ENCODE data around the gene OAS2. TPM values are rescaled to one million over a fixed set of nuclear protein-coding genes. Genes with fewer than 3 reads are reported as not detected.
"Not testable (repeated sequence)": the region's sequence is repeated elsewhere in the genome, so short reads cannot be mapped to it uniquely, and the experiment has no call there.

Gene OAS2
- total RNA-seq, 1 experiment from 2014 or later: 0.99 TPM

DNA sequence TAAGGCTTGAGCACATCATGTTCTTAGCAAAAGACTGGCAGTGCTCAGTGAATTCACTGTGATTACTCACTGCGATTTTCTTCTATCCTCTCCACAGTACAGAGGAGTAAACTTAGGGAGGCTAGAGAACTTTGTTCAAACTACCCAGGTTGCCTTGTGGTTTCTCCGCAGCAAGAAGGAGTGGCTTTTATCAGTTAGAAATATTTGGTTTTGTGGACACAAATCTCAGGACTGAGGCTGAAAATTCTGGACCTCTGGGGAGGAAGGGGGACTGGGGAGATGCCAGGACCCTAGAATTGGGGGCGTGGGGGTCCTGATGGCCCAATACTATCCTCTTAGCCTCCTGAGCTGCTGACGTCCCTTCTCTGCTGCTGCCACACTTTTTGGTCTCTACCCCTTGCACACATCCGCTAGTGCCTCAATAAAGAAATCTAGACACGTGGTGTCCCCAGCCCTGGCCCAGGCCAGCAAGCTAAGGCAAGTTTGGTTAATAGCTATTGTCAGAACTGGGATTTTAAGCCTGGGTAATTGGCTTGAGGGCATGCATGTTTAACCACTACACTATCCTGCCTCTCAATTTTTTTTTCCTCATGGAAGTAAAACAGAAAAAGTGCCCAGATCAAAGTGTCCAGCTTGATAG lies 842 bp downstream of the OAS2 start:
- no peak for DNase-seq (ENCODE audit: extremely low read depth, low read depth)

DNA sequence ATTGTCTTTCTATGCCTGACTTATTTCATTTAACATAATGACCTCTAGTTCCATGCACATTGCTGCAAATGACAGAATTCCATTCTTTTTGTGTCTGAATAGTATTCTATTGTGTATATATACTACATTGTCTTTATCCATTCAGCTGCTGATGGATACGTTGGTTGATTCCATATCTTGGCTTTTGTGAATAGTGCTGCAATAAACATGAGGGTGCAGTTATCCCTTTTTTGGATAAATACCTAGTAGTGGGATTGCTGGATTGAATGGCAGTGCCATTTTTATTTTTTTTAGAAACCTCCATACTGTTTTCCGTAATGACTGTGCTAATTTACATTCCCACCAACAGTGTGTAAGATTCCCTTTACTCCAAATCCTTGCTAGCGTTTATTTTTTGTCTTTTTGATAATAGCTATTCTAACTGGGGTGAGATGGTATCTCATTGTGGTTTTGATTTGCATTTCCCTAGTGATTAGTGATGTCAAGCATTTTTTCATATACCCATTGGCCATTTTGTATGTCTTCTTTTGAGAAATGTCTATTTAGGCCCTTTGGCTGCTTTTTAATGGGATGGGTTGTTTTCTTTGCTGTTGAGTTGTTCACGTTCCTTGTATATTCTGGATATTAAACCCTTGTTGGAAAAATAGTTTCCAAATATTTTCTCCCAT lies 2.3 kb downstream of the OAS2 start:
- no peak for DNase-seq (ENCODE audit: extremely low read depth, low read depth)

DNA sequence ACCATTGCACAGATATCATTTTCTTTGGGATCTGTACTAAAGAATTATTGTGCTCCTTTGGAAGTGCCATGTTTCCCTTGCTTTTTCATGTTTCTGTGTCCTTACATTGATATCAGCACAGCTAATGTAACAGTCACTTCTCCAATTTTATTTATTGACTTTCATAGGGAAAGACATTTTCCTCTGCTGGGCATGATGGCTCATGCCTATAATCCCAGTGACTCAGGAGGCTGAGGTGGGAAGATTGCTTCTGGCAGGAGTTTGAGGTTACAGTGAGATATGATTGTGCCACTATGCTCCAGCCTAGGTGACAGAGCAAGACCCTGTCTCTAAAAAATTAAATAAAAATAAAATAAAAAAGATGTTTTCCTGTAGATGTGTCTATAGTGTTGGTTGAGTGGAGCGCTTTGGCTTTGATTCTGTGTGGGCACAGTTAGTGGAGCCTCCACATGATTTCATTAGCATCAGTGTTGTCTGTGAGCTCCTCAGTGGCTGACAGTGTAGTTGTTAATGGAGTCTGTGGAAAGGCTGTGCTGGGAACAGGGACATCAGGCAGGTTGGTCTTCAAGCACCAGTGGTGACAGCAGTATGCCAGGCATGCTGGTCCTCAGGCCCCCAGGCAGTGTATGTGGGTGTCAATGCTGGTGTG lies 7.4 kb downstream of the OAS2 start:
- no peak for DNase-seq (ENCODE audit: extremely low read depth, low read depth)

DNA sequence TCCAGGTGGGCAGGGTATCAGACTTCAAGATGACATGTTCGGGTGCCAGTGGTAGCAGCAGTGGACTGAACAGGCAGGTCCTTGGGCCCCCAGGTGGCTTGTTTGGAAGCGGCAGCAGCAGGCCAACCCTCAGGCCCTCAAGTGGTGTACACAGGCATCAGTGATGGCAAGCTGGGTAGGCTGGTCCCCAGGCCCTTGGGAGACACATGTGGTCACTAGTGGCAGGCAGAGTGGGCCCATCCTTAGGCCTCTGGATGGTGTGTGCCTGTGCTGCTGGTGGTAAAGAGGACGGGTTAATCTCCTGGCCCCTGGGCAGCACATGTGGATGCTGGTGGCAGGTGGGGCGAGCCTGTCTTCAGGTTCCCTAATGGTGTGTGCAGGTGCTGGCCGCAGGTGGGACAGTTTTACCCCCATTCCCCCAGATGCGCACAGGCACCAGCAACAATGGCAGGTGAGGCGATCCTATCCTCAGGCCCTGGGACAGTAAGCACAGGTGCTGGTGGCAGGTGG lies 8.0 kb downstream of the OAS2 start:
- DNase-seq (ENCODE audit: extremely low read depth, low read depth): no peak

DNA sequence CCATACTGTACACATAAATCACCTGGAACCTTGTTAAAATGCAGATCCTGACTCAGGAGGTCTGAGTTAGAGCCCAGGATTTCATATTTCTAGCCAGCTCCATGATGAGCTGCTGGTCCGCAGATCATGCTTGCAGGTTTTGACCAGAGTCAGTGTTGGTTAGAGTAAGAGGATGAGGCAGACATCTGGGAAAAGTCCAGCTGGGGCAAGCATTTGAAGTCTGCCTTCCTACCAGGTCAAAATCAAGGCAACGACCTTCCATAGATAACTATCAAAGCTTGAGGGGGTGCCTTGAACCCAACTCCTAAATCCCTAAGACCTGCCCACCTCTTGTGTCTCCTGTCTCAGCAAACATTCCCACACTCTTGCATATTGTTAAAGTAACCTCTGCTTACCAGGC lies 9.2 kb downstream of the OAS2 start:
- DNase-seq (ENCODE audit: extremely low read depth, low read depth): no peak

DNA sequence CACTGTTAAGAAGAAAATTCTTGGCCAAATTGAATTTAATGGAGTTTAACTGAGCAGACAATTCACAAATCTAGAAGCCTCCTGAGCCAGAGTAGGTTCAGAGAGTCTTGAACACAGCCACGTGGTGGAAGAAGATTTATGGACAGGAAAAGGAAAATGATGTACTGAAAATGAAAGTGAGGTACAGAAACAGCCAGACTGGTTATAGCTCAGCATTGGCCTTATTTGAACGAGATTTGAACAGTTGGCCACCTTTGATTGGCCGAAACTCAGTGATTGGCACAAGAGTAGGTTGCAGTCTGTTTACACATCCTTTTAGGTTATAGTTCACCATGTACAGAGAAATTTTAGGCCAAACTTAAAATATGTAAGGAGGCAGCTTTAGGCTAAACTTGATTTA lies 9.9 kb downstream of the OAS2 start:
- no peak for DNase-seq (ENCODE audit: extremely low read depth, low read depth)

DNA sequence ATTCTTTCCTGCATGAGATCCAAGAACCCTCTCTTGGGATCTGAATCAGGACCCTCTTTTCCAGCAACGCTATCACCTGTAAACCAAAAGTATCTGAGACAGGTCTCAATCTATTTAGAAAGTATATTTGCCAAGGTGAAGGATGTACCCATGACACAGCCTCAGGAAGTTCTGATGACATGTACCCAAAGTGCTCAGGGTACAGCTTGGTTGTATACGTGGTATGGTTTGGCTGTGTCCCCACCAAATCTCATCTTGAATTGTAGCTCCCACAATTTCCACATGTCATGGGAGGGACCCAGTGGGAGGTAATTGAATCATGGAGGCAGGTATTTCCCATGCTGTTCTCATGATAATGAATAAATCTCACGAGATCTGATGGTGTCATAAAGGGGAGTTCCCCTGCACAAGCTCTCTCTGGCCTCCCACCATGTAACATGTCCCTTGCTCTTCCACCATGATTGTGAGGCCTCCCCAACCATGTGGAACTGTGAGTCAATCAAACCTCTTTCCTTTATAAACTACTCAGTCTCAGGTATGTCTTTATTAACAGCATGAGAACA lies 10.6 kb downstream of the OAS2 start:
- not testable (repeated sequence) for DNase-seq (ENCODE audit: extremely low read depth, low read depth)

DNA sequence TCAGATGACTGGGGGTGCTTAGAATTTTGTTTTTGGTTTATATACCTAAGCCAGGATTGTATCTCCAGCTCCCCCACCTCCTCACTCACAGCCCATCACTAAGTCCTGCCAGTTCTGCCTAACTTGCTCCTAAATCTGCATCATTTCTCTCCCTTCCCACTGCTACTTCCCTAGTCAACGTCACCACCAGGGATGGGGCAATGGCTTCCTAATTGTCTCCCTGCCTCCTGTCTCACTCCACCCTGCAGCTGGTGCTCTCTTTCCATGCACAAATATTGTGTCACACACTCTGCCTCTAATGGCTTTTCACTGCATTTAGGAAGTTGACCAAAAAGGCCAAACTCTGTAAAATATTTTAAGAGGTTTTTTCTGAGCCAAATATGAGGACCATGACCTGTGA lies 11.5 kb downstream of the OAS2 start:
- DNase-seq (ENCODE audit: extremely low read depth, low read depth): no peak

DNA sequence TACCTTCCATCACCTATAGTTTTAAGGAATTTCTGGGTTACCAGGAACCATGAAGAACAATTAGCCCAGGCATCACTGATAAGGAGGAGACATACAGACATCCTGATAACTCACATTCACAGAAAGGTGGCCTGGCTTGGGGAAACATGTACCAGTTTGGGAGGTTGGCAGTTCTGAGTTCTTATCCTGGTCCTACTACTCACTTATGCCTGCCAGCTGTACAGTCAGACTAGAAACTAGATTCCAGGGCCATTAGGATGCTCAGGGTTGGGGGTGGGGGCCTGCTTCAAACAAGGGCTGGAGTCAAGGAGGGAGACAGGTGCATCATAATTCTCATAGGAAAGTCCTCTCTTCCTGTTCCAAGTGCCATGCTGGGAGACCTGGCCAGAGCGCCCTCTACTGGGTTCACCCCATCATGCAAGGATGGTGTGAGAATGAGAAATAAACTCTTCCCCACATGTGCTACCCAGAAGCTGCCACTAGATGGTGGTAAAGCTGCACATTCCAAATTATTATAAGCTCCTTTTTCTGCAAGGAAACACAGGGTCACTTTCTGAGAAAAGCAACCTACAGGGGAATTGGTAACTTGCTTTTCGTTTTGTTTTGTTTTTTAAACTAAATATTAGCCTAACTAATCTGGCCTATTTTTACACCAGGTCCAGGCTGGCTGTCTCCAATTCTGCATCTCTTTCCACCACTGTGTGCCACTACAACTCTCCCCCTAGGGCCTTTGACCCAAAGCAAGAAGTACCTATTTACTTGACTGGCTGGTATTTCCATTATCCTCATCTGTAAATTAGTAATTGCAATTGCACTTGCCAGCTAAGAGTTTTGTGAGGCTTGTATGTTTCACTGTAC lies 14.5 kb downstream of the OAS2 start:
- DNase-seq (ENCODE audit: extremely low read depth, low read depth): peak; percentile 71

DNA sequence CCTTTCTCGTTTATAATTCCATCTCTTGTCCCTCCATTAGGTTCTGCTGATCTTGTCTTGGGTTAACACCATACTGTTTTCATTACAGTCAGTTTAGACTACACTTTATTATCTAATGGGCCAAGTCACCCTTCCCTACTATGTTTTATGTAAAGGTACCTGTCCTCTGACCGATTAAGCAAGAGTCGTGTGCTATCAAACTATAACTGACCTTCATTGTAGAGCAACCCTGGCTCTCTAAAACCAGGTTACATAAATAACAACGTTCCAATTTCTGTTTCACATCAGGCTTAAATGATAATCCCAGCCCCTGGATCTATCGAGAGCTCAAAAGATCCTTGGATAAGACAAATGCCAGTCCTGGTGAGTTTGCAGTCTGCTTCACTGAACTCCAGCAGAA lies 16.7 kb downstream of the OAS2 start:
- no peak for DNase-seq (ENCODE audit: extremely low read depth, low read depth)

DNA sequence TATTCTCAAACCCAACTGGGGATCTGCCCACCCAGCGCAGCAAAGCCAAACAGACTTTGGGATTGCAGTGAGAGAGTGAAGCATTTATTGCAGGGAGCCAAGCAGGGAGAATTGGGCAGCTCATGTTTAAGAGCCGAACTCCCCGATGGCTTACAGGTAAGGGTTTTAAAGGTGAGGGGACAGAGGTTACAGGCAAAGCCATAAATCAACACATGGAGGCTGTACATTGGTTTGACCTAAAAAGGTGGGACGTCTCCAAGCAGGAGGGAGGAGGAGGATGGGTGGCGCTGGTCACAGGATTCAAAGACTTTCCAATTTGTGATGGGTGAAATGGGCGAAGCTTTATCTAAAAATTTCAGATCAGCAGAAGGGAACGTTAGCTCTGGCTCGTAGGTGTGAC lies 18.2 kb downstream of the OAS2 start:
- DNase-seq (ENCODE audit: extremely low read depth, low read depth): no peak

DNA sequence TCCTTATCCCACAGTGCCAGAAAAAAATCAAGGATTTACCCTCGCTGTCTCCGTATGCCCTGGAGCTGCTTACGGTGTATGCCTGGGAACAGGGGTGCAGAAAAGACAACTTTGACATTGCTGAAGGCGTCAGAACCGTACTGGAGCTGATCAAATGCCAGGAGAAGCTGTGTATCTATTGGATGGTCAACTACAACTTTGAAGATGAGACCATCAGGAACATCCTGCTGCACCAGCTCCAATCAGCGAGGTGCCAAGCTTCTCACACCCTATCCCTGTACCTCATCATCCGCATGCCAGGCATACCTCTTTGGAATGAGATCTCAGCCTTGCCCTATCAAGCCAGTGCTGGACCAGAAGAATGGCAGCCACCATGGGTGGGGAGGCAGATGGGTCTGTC lies 19.2 kb downstream of the OAS2 start:
- DNase-seq (ENCODE audit: extremely low read depth, low read depth): no peak

DNA sequence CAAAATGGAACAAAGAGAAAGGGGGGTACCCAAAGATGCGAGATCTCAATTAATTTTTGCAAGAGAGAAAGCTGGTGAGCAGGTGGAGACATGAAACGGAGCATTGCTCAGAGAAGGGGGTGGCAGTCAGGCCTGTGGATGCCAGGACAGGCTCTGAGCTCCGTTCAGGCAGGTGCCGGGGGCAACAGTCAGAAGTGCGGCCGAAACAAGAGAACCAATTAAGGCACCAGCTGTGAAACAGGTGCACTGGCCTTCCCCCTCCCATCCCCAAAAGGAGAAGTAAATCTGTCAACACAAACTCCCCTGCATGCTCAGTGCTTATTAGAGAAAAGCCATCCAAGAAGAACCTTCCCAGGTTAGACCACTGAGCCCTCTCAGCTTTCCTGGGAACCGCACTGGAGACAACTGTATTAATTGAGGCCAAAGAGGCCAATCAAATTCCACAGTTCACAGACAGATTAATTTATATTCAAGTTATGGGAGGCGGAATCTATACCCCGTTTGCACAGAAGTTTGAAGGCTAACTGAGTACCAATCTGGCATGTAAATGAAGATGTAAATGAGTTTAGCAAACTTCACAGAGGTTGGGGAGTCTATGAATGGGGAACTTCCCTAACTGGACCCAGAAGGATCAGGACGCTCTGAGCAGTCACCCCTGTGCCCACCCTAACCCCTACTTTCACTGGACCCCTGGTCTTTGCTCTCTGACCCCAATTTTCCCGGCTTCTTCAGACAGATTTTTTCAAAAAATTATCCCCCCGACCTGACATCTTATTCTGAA lies 20.9 kb downstream of the OAS2 start:
- DNase-seq (ENCODE audit: extremely low read depth, low read depth): no peak

DNA sequence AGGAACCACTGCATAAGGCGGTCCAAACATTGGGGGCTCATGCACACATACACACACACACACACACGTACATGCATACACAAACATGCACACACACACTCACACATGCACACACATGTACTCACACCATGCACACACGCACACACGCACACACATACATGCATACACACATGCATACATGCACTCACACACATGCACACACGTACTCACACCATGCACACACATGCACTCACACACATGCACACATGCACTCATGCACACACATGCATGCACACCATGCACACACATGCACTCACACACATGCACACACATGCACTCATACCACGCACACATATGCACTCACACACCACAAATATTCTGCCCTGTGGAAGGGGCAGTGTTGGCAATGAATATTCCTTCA lies 22.1 kb downstream of the OAS2 start:
- no peak for DNase-seq (ENCODE audit: extremely low read depth, low read depth)

DNA sequence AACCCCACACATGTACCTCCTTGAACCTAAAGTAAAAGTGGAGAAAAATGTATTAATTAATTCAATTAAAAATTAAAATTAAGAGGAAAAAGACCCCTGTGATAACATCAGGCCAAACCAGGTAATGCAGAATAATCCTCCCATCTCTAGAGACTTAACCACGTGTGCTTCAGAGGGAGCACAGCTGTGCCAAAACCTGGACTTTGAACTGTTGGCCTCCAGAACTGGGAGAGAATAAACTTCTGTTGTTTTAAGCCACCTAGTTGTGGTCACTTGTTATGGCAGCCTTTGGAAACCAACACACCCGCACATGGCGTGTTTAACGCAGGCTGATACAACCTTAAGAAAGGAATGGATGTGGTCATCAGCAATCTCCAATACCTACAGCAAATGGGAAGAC lies 23.8 kb downstream of the OAS2 start:
- DNase-seq (ENCODE audit: extremely low read depth, low read depth): no peak

DNA sequence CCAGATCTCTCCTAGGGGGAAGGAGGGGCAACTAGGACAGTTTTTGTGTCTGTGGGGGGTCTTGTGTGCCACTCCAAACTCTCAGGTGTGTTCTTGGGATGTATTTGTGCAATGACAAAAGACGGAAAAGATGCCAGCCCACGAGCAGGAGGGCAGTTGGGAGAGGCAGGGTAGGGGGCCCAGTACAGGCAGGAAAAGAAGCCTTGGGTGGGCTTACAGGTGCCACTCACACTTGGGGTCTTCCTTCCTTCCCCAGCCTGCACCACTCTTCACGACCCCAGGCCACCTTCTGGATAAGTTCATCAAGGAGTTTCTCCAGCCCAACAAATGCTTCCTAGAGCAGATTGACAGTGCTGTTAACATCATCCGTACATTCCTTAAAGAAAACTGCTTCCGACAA lies 24.4 kb downstream of the OAS2 start:
- no peak for DNase-seq (ENCODE audit: extremely low read depth, low read depth)

DNA sequence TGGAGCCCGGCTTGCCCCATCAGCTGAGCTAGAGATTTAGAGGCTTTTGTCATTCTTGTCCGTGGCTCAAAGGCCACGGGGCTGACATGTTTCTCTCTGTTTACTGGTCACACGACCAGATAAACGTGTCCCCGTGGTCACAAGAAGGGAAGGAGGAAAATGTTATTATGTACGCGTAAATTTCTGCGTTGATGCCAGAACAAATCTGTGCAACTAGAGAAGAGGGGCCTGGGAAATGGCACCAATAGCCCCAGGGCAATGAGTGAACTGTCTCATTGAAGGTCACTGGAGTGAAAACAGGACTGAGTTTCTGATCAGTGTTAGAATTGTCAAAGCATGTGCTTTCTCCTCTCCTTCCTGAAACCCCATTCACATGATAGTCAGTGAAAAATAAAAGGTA lies 25.3 kb downstream of the OAS2 start:
- DNase-seq (ENCODE audit: extremely low read depth, low read depth): no peak

DNA sequence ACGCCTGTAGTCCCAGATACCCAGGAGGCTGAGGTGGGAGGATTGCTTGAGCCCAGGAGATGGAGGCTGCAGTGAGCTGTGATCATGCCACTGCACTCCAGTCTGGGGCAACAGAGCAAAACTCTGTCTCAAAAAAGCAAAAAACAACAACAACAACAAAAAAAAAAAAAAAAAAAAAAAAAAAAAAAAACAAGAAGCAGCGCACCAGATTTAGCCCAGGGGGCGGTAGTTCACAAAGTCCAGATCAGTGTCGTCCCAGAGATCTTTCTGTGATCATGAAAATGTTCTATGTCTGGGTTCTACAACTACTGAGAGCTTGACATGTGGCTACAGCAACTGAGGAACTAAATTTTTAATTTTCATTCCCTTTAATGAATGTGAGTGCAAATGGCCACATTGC lies 27.4 kb downstream of the OAS2 start:
- DNase-seq (ENCODE audit: extremely low read depth, low read depth): peak; percentile 38

DNA sequence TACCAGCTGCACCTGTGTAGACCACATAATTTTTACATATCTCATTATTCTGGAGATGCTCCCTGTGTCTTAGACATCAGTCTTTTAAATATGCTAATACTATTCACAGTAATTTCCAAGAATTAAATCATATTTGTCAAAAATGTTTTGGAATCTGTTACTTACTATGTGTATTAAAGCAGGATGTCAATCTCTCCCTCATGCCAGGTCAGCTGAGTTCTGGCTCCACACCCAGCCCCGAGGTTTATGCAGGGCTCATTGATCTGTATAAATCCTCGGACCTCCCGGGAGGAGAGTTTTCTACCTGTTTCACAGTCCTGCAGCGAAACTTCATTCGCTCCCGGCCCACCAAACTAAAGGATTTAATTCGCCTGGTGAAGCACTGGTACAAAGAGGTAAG lies 27.9 kb downstream of the OAS2 start:
- DNase-seq (ENCODE audit: extremely low read depth, low read depth): no peak

DNA sequence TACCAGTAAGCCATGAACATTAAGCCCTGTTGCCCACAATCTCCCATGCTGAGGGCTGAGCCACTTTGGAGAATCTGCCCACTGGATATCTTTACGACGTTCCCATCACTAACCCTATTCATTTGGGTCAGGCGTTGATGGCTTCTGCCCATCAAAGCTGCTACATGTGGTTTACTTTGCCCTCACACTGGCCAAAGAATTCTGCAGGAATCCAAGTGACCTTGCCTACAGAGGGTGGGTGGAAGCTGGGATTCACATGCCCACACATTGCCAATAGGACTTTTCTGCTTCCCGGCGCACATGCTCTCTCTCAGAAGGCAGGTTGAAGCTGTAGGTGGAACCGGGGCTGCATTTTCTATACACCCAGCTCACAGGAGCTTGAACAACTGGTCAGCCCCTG lies 28.3 kb downstream of the OAS2 start:
- no peak for DNase-seq (ENCODE audit: extremely low read depth, low read depth)

Data from NCI-H460 (cell line).